Right lobe of liver (tissue), 4 donors: ENCODE data around the gene HPS4.

Experiments used
- CTCF ChIP-seq, 4 donors: fragments of 200-600 bp in 3 of 4; fragments of 450-650 bp in 1 of 4; IDR thresholded peaks; one replicate each; pipeline versions ENCODE4 v1.5.1 to v1.8.0; 2016 to 2022; ENCODE audit warnings: antibody characterized with exemption in 4 of 4, mild to moderate bottlenecking in 2 of 4
- POLR2A ChIP-seq: fragments of 450-650 bp; IDR thresholded peaks from one replicate; pipeline ENCODE4 v1.6.1; 2017; ENCODE audit warnings: antibody characterized with exemption, mild to moderate bottlenecking
- donor health status: DM: no; HTN: no; CAD: no.
- donor health status: DM: no; HTN: no; CAD: no.
- donor health status: DM: no; HTN: yes; CAD: no.

- no peak for TF ChIP-seq CTCF (IDR thresholded peaks at IDR 0.05)
- no peak for TF ChIP-seq POLR2A
Observed at GRCh38 chr22:26494506-26494905, 10.9 kb upstream of the HPS4 start.
